H1 (cell line): ENCODE data around the gene TIAM2. TPM values are rescaled to one million over a fixed set of nuclear protein-coding genes. Genes with fewer than 3 reads are reported as not detected.

Source experiments
- CTCF ChIA-PET: fragments of 300-600 bp; sonication (Branson Sonifier 250); formaldehyde crosslinking; loops from one replicate; lab custom pipeline; 2021; ENCODE audit not compliant: partially characterized antibody; lab: Charles Lee
- POLR2A ChIA-PET: fragments of 300-600 bp; sonication (Branson Sonifier 250); formaldehyde crosslinking; loops from one replicate; lab custom pipeline; 2021; ENCODE audit warnings: inconsistent platforms; ENCODE audit not compliant: partially characterized antibody; lab: Charles Lee
- DNase-seq, 2 experiments: peaks; one replicate each; pipeline versions ENCODE4 v3.0.0 to v3.0.0-alpha.2; 2010 to 2022; ENCODE audit warnings: low spot score in 2 of 2, low read depth in 1 of 2, mixed read lengths in 1 of 2
- FAIRE-seq: peaks from 2 replicates; lab custom pipeline; 2011; peaks lifted over from hg19 to GRCh38; lab: Jason Lieb, UNC
- H2AFZ ChIP-seq: 2 replicates; pipeline ENCODE4 v1.8.1; 2012; ENCODE audit warnings: low read length, inconsistent platforms
- H2AK5ac ChIP-seq: 2 replicates; pipeline ENCODE4 v1.6.1; 2013; ENCODE audit warnings: low read depth, low read length
- H2BK120ac ChIP-seq: replicated peaks from 2 replicates; pipeline ENCODE3; 2013; ENCODE audit warnings: low read depth, low read length, inconsistent platforms
- H2BK12ac ChIP-seq: 2 replicates; pipeline ENCODE4 v1.6.1; 2013; ENCODE audit warnings: low read depth, low read length
- H2BK15ac ChIP-seq: 2 replicates; pipeline ENCODE4 v1.6.1; 2013; ENCODE audit warnings: low read length
- H2BK20ac ChIP-seq: 2 replicates; pipeline ENCODE4 v1.6.1; 2013; ENCODE audit warnings: low read length
- H2BK5ac ChIP-seq: 2 replicates; pipeline ENCODE4 v1.6.1; 2013; ENCODE audit warnings: low read depth, low read length
- H3K14ac ChIP-seq: 2 replicates; pipeline ENCODE4 v1.6.1; 2013; ENCODE audit warnings: inconsistent platforms; ENCODE audit not compliant: insufficient read length
- H3K18ac ChIP-seq: 2 replicates; pipeline ENCODE4 v1.6.1; 2013; ENCODE audit warnings: low read length; ENCODE audit errors: extremely low read depth
- H3K23ac ChIP-seq: 2 replicates; pipeline ENCODE4 v1.6.1; 2013; ENCODE audit warnings: inconsistent platforms; ENCODE audit not compliant: insufficient read length
- H3K23me2 ChIP-seq: 2 replicates; pipeline ENCODE4 v1.6.1; 2013; ENCODE audit warnings: low read depth, low read length
- H3K27ac ChIP-seq: 2 replicates; pipeline ENCODE4 v1.6.1; 2011; ENCODE audit warnings: low read depth, low read length, inconsistent platforms
- H3K27me3 ChIP-seq, 4 experiments: replicated peaks in 1 of 4; 1 replicate in 1 of 4; 2 replicates in 3 of 4; pipeline versions ENCODE4 v1.6.1 to v1.8.1; 2011 to 2013; ENCODE audit warnings: low read length in 3 of 4, mild to moderate bottlenecking in 3 of 4, inconsistent platforms in 2 of 4, mixed read lengths in 2 of 4, moderate library complexity in 1 of 4; ENCODE audit not compliant: control insufficient read depth in 3 of 4, insufficient read depth in 3 of 4; ENCODE audit errors: extremely low read depth in 1 of 4
- H3K36me3 ChIP-seq, 4 experiments: 2 replicates each; pipeline versions ENCODE4 v1.6.1 to v1.8.1; 2011 to 2013; ENCODE audit warnings: mild to moderate bottlenecking in 4 of 4, low read length in 3 of 4, moderate library complexity in 2 of 4, control low read depth in 1 of 4, inconsistent platforms in 1 of 4; ENCODE audit not compliant: insufficient read depth in 4 of 4, control insufficient read depth in 2 of 4
- H3K4ac ChIP-seq: replicated peaks from 2 replicates; pipeline ENCODE3; 2013; ENCODE audit warnings: low read length, low read depth, mixed read lengths, inconsistent platforms; ENCODE audit not compliant: insufficient read length
- H3K4me1 ChIP-seq, 4 experiments: replicated peaks in 1 of 4; 1 replicate in 1 of 4; 2 replicates in 3 of 4; pipeline versions ENCODE4 v1.6.1 to v1.8.1; 2011 to 2013; ENCODE audit warnings: low read length in 3 of 4, inconsistent platforms in 2 of 4, mixed read lengths in 1 of 4; ENCODE audit not compliant: insufficient read depth in 4 of 4, control insufficient read depth in 3 of 4
- H3K4me2 ChIP-seq, 2 experiments: 2 replicates each; pipeline versions ENCODE4 v1.6.1 to v1.8.1; 2011 to 2013; ENCODE audit warnings: low read depth in 2 of 2, low read length in 2 of 2, control low read depth in 1 of 2, inconsistent platforms in 1 of 2, mild to moderate bottlenecking in 1 of 2; ENCODE audit not compliant: insufficient read depth in 1 of 2
- H3K4me3 ChIP-seq, 4 experiments: fragments of 200-600, 300-600 bp in 1 of 4; sonication (generic), shearing (Covaris generic), sonication (Bioruptor Twin) in 1 of 4; 2 replicates each; pipeline versions ENCODE4 v1.5.1 to v1.8.1; 2011 to 2016; ENCODE audit warnings: low read length in 4 of 4, low read depth in 3 of 4, control low read depth in 2 of 4, inconsistent platforms in 2 of 4, mild to moderate bottlenecking in 2 of 4, mixed read lengths in 1 of 4, moderate library complexity in 1 of 4; ENCODE audit not compliant: insufficient read depth in 2 of 4; ENCODE audit errors: extremely low read depth in 1 of 4
- H3K56ac ChIP-seq: replicated peaks from 2 replicates; pipeline ENCODE3; 2013; ENCODE audit warnings: low read depth, mild to moderate bottlenecking, mixed read lengths, low read length, inconsistent platforms; ENCODE audit not compliant: insufficient read length
- H3K79me1 ChIP-seq: 2 replicates; pipeline ENCODE4 v1.6.1; 2013; ENCODE audit warnings: low read depth, low read length, control low read depth
- H3K79me2 ChIP-seq, 2 experiments: 2 replicates each; pipeline versions ENCODE4 v1.6.1 to v1.8.1; 2012 to 2013; ENCODE audit warnings: low read length in 2 of 2, mild to moderate bottlenecking in 2 of 2, inconsistent platforms in 1 of 2; ENCODE audit not compliant: insufficient read depth in 2 of 2, control insufficient read depth in 1 of 2
- H3K9ac ChIP-seq, 4 experiments: replicated peaks in 1 of 4; 1 replicate in 1 of 4; 2 replicates in 3 of 4; pipeline versions ENCODE4 v1.6.1 to v1.8.1; 2011 to 2013; ENCODE audit warnings: low read depth in 3 of 4, low read length in 3 of 4, control low read depth in 2 of 4, mild to moderate bottlenecking in 2 of 4, moderate library complexity in 2 of 4, inconsistent platforms in 1 of 4; ENCODE audit errors: extremely low read depth in 1 of 4
- H3K9me3 ChIP-seq, 2 experiments: 2 replicates each; pipeline versions ENCODE4 v1.6.1 to v1.8.1; 2012 to 2013; ENCODE audit warnings: mild to moderate bottlenecking in 2 of 2, moderate library complexity in 2 of 2, control low read depth in 1 of 2, inconsistent platforms in 1 of 2, low read depth in 1 of 2, low read length in 1 of 2, mixed read lengths in 1 of 2; ENCODE audit not compliant: insufficient read depth in 2 of 2
- H4K20me1 ChIP-seq, 2 experiments: replicated peaks in 1 of 2; 2 replicates each; pipeline versions ENCODE3 to v1.8.1; 2011 to 2013; ENCODE audit warnings: inconsistent platforms in 2 of 2, low read length in 2 of 2, mild to moderate bottlenecking in 1 of 2; ENCODE audit not compliant: insufficient read depth in 2 of 2, control insufficient read depth in 1 of 2
- H4K5ac ChIP-seq: 2 replicates; pipeline ENCODE4 v1.6.1; 2013; ENCODE audit warnings: low read length, low read depth, mixed read lengths, inconsistent platforms; ENCODE audit not compliant: insufficient read length
- H4K8ac ChIP-seq: 2 replicates; pipeline ENCODE4 v1.8.0; 2013; ENCODE audit warnings: mild to moderate bottlenecking, moderate library complexity, low read length, inconsistent platforms; ENCODE audit not compliant: insufficient read depth; ENCODE audit errors: extremely low read depth
- H4K91ac ChIP-seq: replicated peaks from 2 replicates; pipeline ENCODE3; 2013; ENCODE audit warnings: low read length, mixed read lengths, inconsistent platforms; ENCODE audit not compliant: insufficient read length
- CTCF ChIP-seq, 3 experiments: IDR thresholded peaks; 1 replicate in 2 of 3; 2 replicates in 1 of 3; pipeline versions ENCODE4 v1.5.1 to v1.6.1; 2011; ENCODE audit warnings: low read length in 3 of 3, mild to moderate bottlenecking in 3 of 3, inconsistent platforms in 2 of 3, low read depth in 1 of 3, moderate library complexity in 1 of 3; ENCODE audit not compliant: insufficient read depth in 1 of 3; ENCODE audit errors: control extremely low read depth in 1 of 3
- EP300 ChIP-seq, 2 experiments: IDR thresholded peaks; 1 replicate in 1 of 2; 2 replicates in 1 of 2; pipeline ENCODE4 v1.6.1; 2011 to 2012; ENCODE audit warnings: low read depth in 2 of 2, low read length in 2 of 2, mild to moderate bottlenecking in 2 of 2, borderline replicate concordance in 1 of 2, inconsistent platforms in 1 of 2, moderate library complexity in 1 of 2
- HDAC2 ChIP-seq, 2 experiments: fragments of 300-600 bp in 1 of 2; sonication (generic) in 1 of 2; IDR thresholded peaks; 2 replicates each; pipeline ENCODE4 v1.6.1; 2011 to 2012; ENCODE audit warnings: low read depth in 2 of 2, low read length in 2 of 2, mild to moderate bottlenecking in 2 of 2, moderate library complexity in 2 of 2, borderline replicate concordance in 1 of 2, inconsistent platforms in 1 of 2
- HDAC6 ChIP-seq: IDR thresholded peaks from one replicate; pipeline ENCODE4 v1.7.1; 2012; ENCODE audit warnings: low read depth, mild to moderate bottlenecking, inconsistent platforms, low read length, moderate library complexity
- KDM1A ChIP-seq: fragments of 200-600, 300-600 bp; sonication (generic); IDR thresholded peaks from 2 replicates; pipeline ENCODE4 v1.7.1; 2016; ENCODE audit warnings: mild to moderate bottlenecking, low read length, borderline replicate concordance
- NRF1 ChIP-seq: IDR thresholded peaks from 2 replicates; pipeline ENCODE4 v1.6.1; 2011; ENCODE audit warnings: mild to moderate bottlenecking, low read depth, low read length, improper control_type of control experiment
- RFX5 ChIP-seq: IDR thresholded peaks from 2 replicates; pipeline ENCODE4 v1.6.1; 2011; ENCODE audit warnings: low read depth, low read length, improper control_type of control experiment, borderline replicate concordance
- SIX5 ChIP-seq: IDR thresholded peaks from 2 replicates; pipeline ENCODE4 v1.6.1; 2011; ENCODE audit warnings: mild to moderate bottlenecking, low read depth, low read length
- TBP ChIP-seq: IDR thresholded peaks from 2 replicates; pipeline ENCODE4 v1.6.1; 2011; ENCODE audit warnings: low read depth, low read length, improper control_type of control experiment
- USF2 ChIP-seq: IDR thresholded peaks from 2 replicates; pipeline ENCODE4 v1.6.1; 2011; ENCODE audit warnings: low read length, improper control_type of control experiment
- WGBS, 2 experiments: shearing (Covaris generic) in 1 of 2; methylation state at CpG; one replicate each; pipeline versions ENCODE4 v1.1.6 to v1.1.7; 2013 to 2015; ENCODE audit warnings: low lambda C conversion rate in 2 of 2, mixed read lengths in 2 of 2, inconsistent platforms in 1 of 2, low coverage in 1 of 2, missing lambda C conversion rate in 1 of 2; ENCODE audit not compliant: insufficient replicate concordance in 2 of 2, insufficient coverage in 1 of 2, insufficient read length in 1 of 2; ENCODE audit errors: extremely low coverage in 1 of 2, missing lambda C conversion rate in 1 of 2; 5-methylcytosine and 5-hydroxymethylcytosine counted together
- polyA plus RNA-seq, 7 experiments: library from polyadenylated mRNA; depleted of rRNA in 3 of 7; stranded (reverse) in 5 of 7; unstranded in 2 of 7; fragments of >200 nt in 5 of 7; fragments of 200-250 nt in 2 of 7; gene quantifications; 1 replicate in 5 of 7; 2 replicates in 1 of 7; 4 replicates in 1 of 7; pipeline versions ENCODE4 v1.2.1 to v1.2.3, GENCODE V29; 2011 to 2013; ENCODE audit warnings: missing spikeins in 2 of 7, mixed read lengths in 2 of 7
- total RNA-seq: library from RNA; stranded (reverse); fragmentation: NEBNext Ultra II Directional; extraction: Animal tissue kit (Norgen Biotek cat#: 25700); gene quantifications from 2 replicates; pipeline ENCODE4 v1.2.1, GENCODE V29; 2021

Gene TIAM2
- total and polyA plus RNA-seq, 2 of the 8 experiments (the other 6 are each of a cell fraction or from before 2014, with no cell fraction given): 7.4 to 23.9 TPM

- H2BK20ac ChIP-seq: no peak overlapping the region
- no peak overlapping the region for H4K5ac ChIP-seq
- no peak overlapping the region for H2AK5ac ChIP-seq
- CTCF ChIA-PET: interaction anchor here (1.1 to 1.4 kb wide), 2 partner anchors 97 to 156 kb away, joined by 3 read pairs; no protein-coding TSS in a partner anchor
- H3K36me3 ChIP-seq: no peaks in the 10 kb centered on the region
- no peak overlapping the region for H3K23ac ChIP-seq
- H3K18ac ChIP-seq: no peak overlapping the region
- POLR2A ChIA-PET: no interaction called here
- no peaks in the 10 kb centered on the region for H3K79me1 ChIP-seq
- no peak overlapping the region for H3K14ac ChIP-seq
- no peak overlapping the region for H2AFZ ChIP-seq
- no peak overlapping the region for H4K91ac ChIP-seq
- no peak overlapping the region for H2BK5ac ChIP-seq
- no peak overlapping the region for H3K4ac ChIP-seq
- WGBS, 2 experiments: 92% methylated on average over 7 of the region's 7 CpGs; no CpG with 5 or more reads in 1 of the 2 experiments
- DNase-seq (no peak), FAIRE-seq (no peak)
- no peak overlapping the region for H3K4me3 ChIP-seq
- H3K4me2 ChIP-seq: no peak overlapping the region
- H2BK120ac ChIP-seq: no peak overlapping the region
- H4K8ac ChIP-seq: no peak overlapping the region
- no peak overlapping the region for H2BK12ac ChIP-seq
- no peaks in the 10 kb centered on the region for H3K27me3 ChIP-seq
- no peak overlapping the region for H2BK15ac ChIP-seq
- no peaks in the 10 kb centered on the region for H4K20me1 ChIP-seq
- H3K56ac ChIP-seq: no peak overlapping the region
- H3K9ac ChIP-seq: no peak overlapping the region
- peaks cover 0 to 3% (median under 1%) of the 10 kb centered on the region in 4 experiments; a peak in 2 of 7 replicates for H3K4me1 ChIP-seq
- no peak overlapping the region for H3K27ac ChIP-seq
- H3K9me3 ChIP-seq: no peaks in the 10 kb centered on the region
- H3K23me2 ChIP-seq: no peaks in the 10 kb centered on the region
- H3K79me2 ChIP-seq: no peaks in the 10 kb centered on the region
- no peak for TF ChIP-seq TBP
- TF ChIP-seq HDAC2 (IDR thresholded peaks at IDR 0.05; ENCODE audit: borderline replicate concordance in 1 of 2, low read depth in 2 of 2, low read length in 2 of 2): no peak
- TF ChIP-seq SIX5: no peak
- TF ChIP-seq USF2: no peak
- TF ChIP-seq EP300 (IDR thresholded peaks at IDR 0.05; ENCODE audit: borderline replicate concordance in 1 of 2, low read depth in 2 of 2, low read length in 2 of 2): no peak
- no peak for TF ChIP-seq HDAC6
- no peak for TF ChIP-seq CTCF (IDR thresholded peaks at IDR 0.05; ENCODE audit: control extremely low read depth in 1 of 3, insufficient read depth in 1 of 3, low read depth in 1 of 3, low read length in 3 of 3)
- TF ChIP-seq RFX5: no peak
- TF ChIP-seq NRF1: no peak
- no peak for TF ChIP-seq KDM1A
These were observed 28.6 kb downstream of the TIAM2 start for GRCh38 chr6:155023717-155024116.
